Heart left ventricle (tissue), 13 donors: Measurements from ENCODE around the gene SF3B2.

Experiments used
- CTCF ChIP-seq, 12 donors: fragments of 200-600 bp; sonication (generic) in 4 of 12; IDR thresholded peaks; one replicate each; pipeline versions ENCODE4 v1.5.0 to v1.8.0; 2018 to 2022; ENCODE audit warnings: antibody characterized with exemption in 12 of 12, mild to moderate bottlenecking in 5 of 12
- POLR2A ChIP-seq, 2 donors: fragments of 450-650 bp; IDR thresholded peaks; one replicate each; pipeline ENCODE4 v1.6.1; 2017; ENCODE audit warnings: antibody characterized with exemption in 2 of 2, mild to moderate bottlenecking in 2 of 2, moderate library complexity in 2 of 2
- donor health status: ischemic (EF 13 %, LVEDD 7.1; RV severe dilation, severe dysfunction).
- donor health status: DM: no; HTN: yes; CAD: no.
- donor health status: DM: no; HTN: no; CAD: no.
- donor health status: ischemic (EF 25% LVEDD 6.9; RV normal size, moderate dysfunction).
- donor health status: ischemic (EF 25% LVEDD 5.7; RV mildly dilated, moderate dysfunction).
- donor health status: ischemic (EF 35%, LVEDD 5.7; RV mildly dilated, moderate dysfunction).
- donor health status: nonischemic (EF 11% LVEDD 7.7; RV severe dilation, severe dysfunction).
- donor health status: DM: yes; HTN: yes; CAD: no.
- donor health status: PGD.
- donor health status: ischemic (EF 29% LVEDD 5.4; RV normal size, mild dysfunction).
- donor health status: nonischemic (EF 23%, LVEDD 6.1; RV moderate dilation, normal function).

- TF ChIP-seq CTCF (IDR thresholded peaks at IDR 0.05): peak in 5 of 12 donors; percentile 15 to 39 (median 27)
- TF ChIP-seq POLR2A (IDR thresholded peaks at IDR 0.05): no peak
Measured at GRCh38 chr11:66002648-66003225, 49.4 kb upstream of the SF3B2 start.
